DOHH2 (cell line): ENCODE data around the gene CCDC24.

Experiments used
- H3F3A ChIP-seq: fragments of 200-600 bp; sonication (generic), shearing (Covaris generic); 2 replicates; pipeline ENCODE4 v1.6.0; 2016; ENCODE audit warnings: antibody characterized with exemption, mild to moderate bottlenecking; ENCODE audit not compliant: control insufficient read depth, insufficient read depth
- H3K27ac ChIP-seq: fragments of 200-600 bp; sonication (generic); 2 replicates; pipeline ENCODE4 v1.5.1; 2014; ENCODE audit warnings: low read depth, mild to moderate bottlenecking, low read length, moderate library complexity
- H3K27me3 ChIP-seq: fragments of 200-600 bp; sonication (generic); 2 replicates; pipeline ENCODE4 v1.6.1; 2014; ENCODE audit warnings: mild to moderate bottlenecking, low read length, mixed read lengths; ENCODE audit not compliant: control insufficient read depth
- H3K36me3 ChIP-seq: fragments of 200-600 bp; sonication (generic); 2 replicates; pipeline ENCODE4 v1.6.1; 2014; ENCODE audit warnings: mild to moderate bottlenecking, low read length, moderate library complexity, mixed read lengths; ENCODE audit not compliant: control insufficient read depth
- H3K4me1 ChIP-seq: fragments of 200-600 bp; sonication (generic); 2 replicates; pipeline ENCODE4 v1.6.1; 2014; ENCODE audit warnings: mild to moderate bottlenecking, low read length, mixed read lengths; ENCODE audit not compliant: control insufficient read depth
- H3K4me2 ChIP-seq: fragments of 200-600 bp; sonication (generic); 2 replicates; pipeline ENCODE4 v1.6.0; 2014; ENCODE audit warnings: mild to moderate bottlenecking, low read length, moderate library complexity
- H3K4me3 ChIP-seq: fragments of 200-600 bp; sonication (generic); 2 replicates; pipeline ENCODE4 v1.5.1; 2014; ENCODE audit warnings: mild to moderate bottlenecking, low read length, mixed read lengths
- H3K79me2 ChIP-seq: fragments of 200-600 bp; sonication (generic); 2 replicates; pipeline ENCODE4 v1.6.1; 2014; ENCODE audit warnings: mild to moderate bottlenecking, low read length, mixed read lengths; ENCODE audit not compliant: control insufficient read depth
- H3K9me2 ChIP-seq: fragments of 200-600 bp; sonication (generic); replicated peaks from 2 replicates; pipeline ENCODE4 v1.6.1; 2014; ENCODE audit warnings: mild to moderate bottlenecking, low read length, mixed read lengths; ENCODE audit not compliant: control insufficient read depth
- H3K9me3 ChIP-seq: fragments of 200-600 bp; sonication (generic); 2 replicates; pipeline ENCODE4 v1.6.1; 2014; ENCODE audit warnings: antibody characterized with exemption, low read length, mixed read lengths; ENCODE audit not compliant: control insufficient read depth, insufficient read depth
- H4K20me1 ChIP-seq: fragments of 200-600 bp; sonication (generic); 2 replicates; pipeline ENCODE4 v1.6.0; 2014; ENCODE audit warnings: low read depth, mild to moderate bottlenecking, antibody characterized with exemption, low read length, moderate library complexity; ENCODE audit not compliant: control insufficient read depth, insufficient read depth
- CTCF ChIP-seq: fragments of 200-600 bp; sonication (generic); IDR thresholded peaks from one replicate; pipeline ENCODE4 v1.5.1; 2014; ENCODE audit warnings: antibody characterized with exemption, mild to moderate bottlenecking, low read depth, low read length; ENCODE audit not compliant: poor library complexity, severe bottlenecking
- EZH2phosphoT487 ChIP-seq: fragments of 200-600 bp; sonication (generic); IDR thresholded peaks from 2 replicates; pipeline ENCODE4 v1.6.1; 2017; ENCODE audit warnings: borderline replicate concordance, mild to moderate bottlenecking, antibody characterized with exemption, low read length, moderate library complexity, mixed read lengths

Gene CCDC24

GRCh38 chr1:43991476-43992231, at the start of gene CCDC24:
CCDC24 (plus strand) TSS chr1:43991599; CDS start chr1:43991879, 280 bp downstream.
- no peaks in the 10 kb centered on the region for H3K27me3 ChIP-seq
- H3K4me2 ChIP-seq: peak within 1 kb of the TSS; percentile 96
- no peaks in the 10 kb centered on the region for H3K79me2 ChIP-seq
- no peak for TF ChIP-seq CTCF
- no peak for TF ChIP-seq EZH2phosphoT487
- peaks cover 47% of the 10 kb centered on the region for H3K4me1 ChIP-seq
- H3K9me2 ChIP-seq: no peaks in the 10 kb centered on the region
- H4K20me1 ChIP-seq: no peaks in the 10 kb centered on the region
- no peaks in the 10 kb centered on the region for H3K9me3 ChIP-seq
- peaks cover 15% of the 10 kb centered on the region for H3F3A ChIP-seq
- H3K36me3 ChIP-seq: peaks cover 4% of the 10 kb centered on the region
- no peak within 1 kb of the TSS for H3K27ac ChIP-seq
- H3K4me3 ChIP-seq: peak within 1 kb of the TSS; percentile 73

GRCh38 chr1:43942411-43942810, 49.0 kb upstream of the CCDC24 start:
- peaks cover 13% of the 10 kb centered on the region for H3K4me1 ChIP-seq
- H3K79me2 ChIP-seq: peaks cover 23% of the 10 kb centered on the region
- H3K9me2 ChIP-seq: no peaks in the 10 kb centered on the region
- TF ChIP-seq CTCF: no peak
- TF ChIP-seq EZH2phosphoT487: no peak
- no peaks in the 10 kb centered on the region for H3K27me3 ChIP-seq
- no peak overlapping the region for H3K4me2 ChIP-seq
- no peaks in the 10 kb centered on the region for H3F3A ChIP-seq
- peaks cover 9% of the 10 kb centered on the region for H3K36me3 ChIP-seq
- no peaks in the 10 kb centered on the region for H3K9me3 ChIP-seq
- H3K27ac ChIP-seq: no peak overlapping the region
- H4K20me1 ChIP-seq: no peaks in the 10 kb centered on the region
- H3K4me3 ChIP-seq: no peak overlapping the region

DNA sequence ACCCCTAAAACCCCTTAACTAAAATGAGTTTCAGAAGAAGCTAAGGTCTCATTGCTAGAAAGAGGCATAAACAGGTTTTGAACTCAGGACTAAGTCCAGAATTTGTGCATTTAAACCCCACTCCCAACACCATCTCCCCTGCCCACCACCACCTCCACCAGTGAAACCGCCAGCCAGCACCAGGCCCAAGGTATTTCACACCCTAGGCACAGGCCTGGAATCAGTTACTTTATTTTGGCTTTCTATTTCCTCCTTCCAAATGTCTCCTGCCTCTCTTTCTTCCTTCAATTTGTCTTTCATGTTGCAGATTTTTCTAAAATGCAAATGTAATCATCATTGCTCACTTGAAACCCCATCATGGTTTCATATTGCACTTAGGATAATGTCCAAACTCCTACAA, 46.5 kb upstream of the CCDC24 start:
- Histone ChIP-seq H3K27me3 (no peaks in the 10 kb centered on the region), H3K9me2 (no peaks in the 10 kb centered on the region), H3K79me2 (peaks cover 40% of the 10 kb centered on the region), H3K4me2 (peak overlapping the region; percentile 93), H3K27ac (no peak overlapping the region), H3K9me3 (no peaks in the 10 kb centered on the region), H3F3A (no peaks in the 10 kb centered on the region), H3K4me1 (peaks cover 26% of the 10 kb centered on the region), H3K4me3 (peak overlapping the region; percentile 44; the same call in 1 of the 2 replicates), H4K20me1 (no peaks in the 10 kb centered on the region), H3K36me3 (peaks cover 14% of the 10 kb centered on the region)
- TF ChIP-seq CTCF (no peak), EZH2phosphoT487 (no peak)
